Measurements from ENCODE around the gene HDAC1.

The HDAC1 gene

GRCh38 chr1:32380057-32380456 lies 88.2 kb downstream of the HDAC1 start:
- H3K27ac Mint-ChIP-seq = no peak overlapping the region
- no peaks in the 10 kb centered on the region for H3K4me1 Mint-ChIP-seq
- H3K9me3 Mint-ChIP-seq = no peaks in the 10 kb centered on the region
- H3K36me3 Mint-ChIP-seq (ENCODE audit: low read depth) = peaks cover 27% of the 10 kb centered on the region
- no peak overlapping the region for H3K4me3 Mint-ChIP-seq
- DNase-seq (no peak), ATAC-seq (no peak)
- no peaks in the 10 kb centered on the region for H3K27me3 Mint-ChIP-seq
